Bronchial epithelial cell (primary cell): ENCODE measurements around the gene SIVA1. TPM values are rescaled to one million over a fixed set of nuclear protein-coding genes. Genes with fewer than 3 reads are reported as not detected.

Source experiments
- DNase-seq: peaks from one replicate; pipeline ENCODE4 v3.0.0-alpha.2; 2010; ENCODE audit warnings: low read depth
- FAIRE-seq: peaks from 2 replicates; lab custom pipeline; 2011; peaks lifted over from hg19 to GRCh38; lab: Jason Lieb, UNC
- H3K27me3 ChIP-seq: 2 replicates; pipeline ENCODE4 v1.5.1; 2011; ENCODE audit warnings: low read length; ENCODE audit not compliant: control insufficient read depth, insufficient read depth
- H3K36me3 ChIP-seq: 2 replicates; pipeline ENCODE4 v1.5.1; 2011; ENCODE audit warnings: low read length; ENCODE audit not compliant: control insufficient read depth, insufficient read depth
- H3K4me3 ChIP-seq: 2 replicates; pipeline ENCODE4 v1.5.1; 2011; ENCODE audit warnings: mild to moderate bottlenecking, low read depth, low read length, control low read depth
- total RNA-seq: library from RNA; depleted of rRNA; stranded (reverse); fragments of >200 nt; gene quantifications from 2 replicates; pipeline ENCODE4 v1.2.1, GENCODE V29; 2014
- TF ChIP-seq, protein P1 (sequence below): IDR thresholded peaks from 2 replicates; pipeline ENCODE4 v1.5.1; 2011; ENCODE audit warnings: mild to moderate bottlenecking, moderate library complexity, low read length, control low read depth, inconsistent platforms; ENCODE audit not compliant: insufficient read depth, severe bottlenecking

SIVA1 gene
- total RNA-seq, 1 donor from 2014 or later = 85.0 TPM

GRCh38 chr14:104765517-104765916, 12.6 kb downstream of the SIVA1 start:
- H3K36me3 ChIP-seq = no peaks in the 10 kb centered on the region
- TF ChIP-seq, protein P1, sequence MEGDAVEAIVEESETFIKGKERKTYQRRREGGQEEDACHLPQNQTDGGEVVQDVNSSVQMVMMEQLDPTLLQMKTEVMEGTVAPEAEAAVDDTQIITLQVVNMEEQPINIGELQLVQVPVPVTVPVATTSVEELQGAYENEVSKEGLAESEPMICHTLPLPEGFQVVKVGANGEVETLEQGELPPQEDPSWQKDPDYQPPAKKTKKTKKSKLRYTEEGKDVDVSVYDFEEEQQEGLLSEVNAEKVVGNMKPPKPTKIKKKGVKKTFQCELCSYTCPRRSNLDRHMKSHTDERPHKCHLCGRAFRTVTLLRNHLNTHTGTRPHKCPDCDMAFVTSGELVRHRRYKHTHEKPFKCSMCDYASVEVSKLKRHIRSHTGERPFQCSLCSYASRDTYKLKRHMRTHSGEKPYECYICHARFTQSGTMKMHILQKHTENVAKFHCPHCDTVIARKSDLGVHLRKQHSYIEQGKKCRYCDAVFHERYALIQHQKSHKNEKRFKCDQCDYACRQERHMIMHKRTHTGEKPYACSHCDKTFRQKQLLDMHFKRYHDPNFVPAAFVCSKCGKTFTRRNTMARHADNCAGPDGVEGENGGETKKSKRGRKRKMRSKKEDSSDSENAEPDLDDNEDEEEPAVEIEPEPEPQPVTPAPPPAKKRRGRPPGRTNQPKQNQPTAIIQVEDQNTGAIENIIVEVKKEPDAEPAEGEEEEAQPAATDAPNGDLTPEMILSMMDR = no peak
- DNase-seq = no peak
- H3K27me3 ChIP-seq = no peaks in the 10 kb centered on the region
- FAIRE-seq = no peak
- no peak overlapping the region for H3K4me3 ChIP-seq

- TF ChIP-seq, protein P1 = no peak
- Histone ChIP-seq H3K27me3 (no peaks in the 10 kb centered on the region), H3K4me3 (no peak overlapping the region), H3K36me3 (no peaks in the 10 kb centered on the region)
- FAIRE-seq (no peak), DNase-seq (no peak)
Measured at GRCh38 chr14:104766256-104766862, 13.4 kb downstream of the SIVA1 start.

GRCh38 chr14:104766863-104767633, 14.1 kb downstream of the SIVA1 start:
- FAIRE-seq (no peak), DNase-seq (no peak)
- no peak overlapping the region for H3K4me3 ChIP-seq
- peaks cover 6% of the 10 kb centered on the region for H3K36me3 ChIP-seq
- TF ChIP-seq, protein P1 = no peak
- H3K27me3 ChIP-seq = no peaks in the 10 kb centered on the region

GRCh38 chr14:104767634-104767918, 14.6 kb downstream of the SIVA1 start:
- Histone ChIP-seq H3K4me3 (no peak overlapping the region), H3K36me3 (peaks cover 10% of the 10 kb centered on the region), H3K27me3 (no peaks in the 10 kb centered on the region)
- DNase-seq (no peak), FAIRE-seq (no peak)
- TF ChIP-seq, protein P1 = no peak

GRCh38 chr14:104768437-104769323, 15.7 kb downstream of the SIVA1 start:
- no peak for FAIRE-seq
- no peaks in the 10 kb centered on the region for H3K27me3 ChIP-seq
- TF ChIP-seq, protein P1 = peak; percentile 93
- H3K36me3 ChIP-seq = peaks cover 17% of the 10 kb centered on the region
- DNase-seq = peak; percentile 52
- no peak overlapping the region for H3K4me3 ChIP-seq
